Adrenal gland (tissue), 12 donors: ENCODE data around the gene RHOU. TPM values are rescaled to one million over a fixed set of nuclear protein-coding genes. Genes with fewer than 3 reads are reported as not detected.

Experiments
- DNase-seq, 7 donors: peaks; one replicate each; pipeline ENCODE4 v3.0.0-alpha.2; 2019 to 2020
- H3K27ac ChIP-seq, 5 donors: fragments of 200-600 bp; sonication (generic) in 4 of 5; 1 replicate in 3 of 5; 2 replicates in 2 of 5; pipeline versions ENCODE4 v1.5.1 to v1.8.0; 2016 to 2020; ENCODE audit warnings: mild to moderate bottlenecking in 1 of 5
- H3K27me3 ChIP-seq: fragments of 200-600 bp; 2 replicates; pipeline ENCODE4 v1.8.0; 2021
- H3K36me3 ChIP-seq, 2 donors: fragments of 200-600 bp; replicated peaks in 1 of 2; 1 replicate in 1 of 2; 2 replicates in 1 of 2; pipeline versions ENCODE4 v1.5.1 to v1.8.0; 2018 to 2022
- H3K4me1 ChIP-seq, 2 donors: fragments of 200-600 bp; replicated peaks in 1 of 2; 1 replicate in 1 of 2; 2 replicates in 1 of 2; pipeline versions ENCODE4 v1.5.1 to v1.8.0; 2018 to 2021
- H3K4me3 ChIP-seq, 4 donors: fragments of 200-600 bp; sonication (generic) in 3 of 4; one replicate each; pipeline ENCODE4 v1.5.1; 2016 to 2018
- H3K9me3 ChIP-seq, 3 donors: fragments of 200-600 bp; sonication (generic) in 1 of 3; replicated peaks in 1 of 3; 1 replicate in 2 of 3; 2 replicates in 1 of 3; pipeline versions ENCODE4 v1.5.1 to v1.8.0; 2016 to 2021
- POLR2A ChIP-seq, 2 donors: fragments of 450-650 bp; IDR thresholded peaks; one replicate each; pipeline ENCODE4 v1.6.1; 2017; ENCODE audit warnings: antibody characterized with exemption in 2 of 2, mild to moderate bottlenecking in 2 of 2, moderate library complexity in 1 of 2
- WGBS, 4 donors: extraction: QIAGEN DNeasy Blood & Tissue Kit in 2 of 4; methylation state at CpG; one replicate each; pipeline versions ENCODE4 v1.1.5 to v1.1.7; 2013 to 2017; 5-methylcytosine and 5-hydroxymethylcytosine counted together
- intact Hi-C, 2 donors: fragments of 100-400 bp; cut with DNase I; formaldehyde crosslinking; loops; one replicate each; pipeline versions ENCODE4 v1.14.1 to v1.15.0; 2022 to 2023
- polyA plus RNA-seq, 3 donors: library from polyadenylated mRNA; stranded (reverse); fragments of 200-250 nt in 2 of 3; fragments of 350-450 nt in 1 of 3; fragmentation: Illumina TruSeq in 1 of 3; extraction: RNeasy Lipid Tissue Mini Kit (QIAGEN cat#74804) in 1 of 3; gene quantifications; one replicate each; pipeline ENCODE4 v1.2.3, GENCODE V29; 2013 to 2014
- total RNA-seq, 9 donors: library from RNA; depleted of rRNA in 4 of 9; stranded (reverse); fragments of >200 nt in 4 of 9; fragments of 120-200 nt in 1 of 9; fragmentation: NEBNext Ultra II Directional in 1 of 9; extraction: Animal tissue kit (Norgen Biotek cat#: 25700) in 1 of 9; gene quantifications; one replicate each; pipeline versions ENCODE4 v1.1.0 to v1.2.4, GENCODE V29; 2013 to 2023
- TF ChIP-seq, protein P1 (sequence below), 6 experiments: fragments of 450-650 bp in 4 of 6; fragments of 200-600 bp in 2 of 6; sonication (generic) in 1 of 6; IDR thresholded peaks; 1 replicate in 5 of 6; 2 replicates in 1 of 6; pipeline versions ENCODE4 v1.5.1 to v1.8.0; 2016 to 2021; ENCODE audit warnings: antibody characterized with exemption in 6 of 6, mild to moderate bottlenecking in 2 of 6, moderate library complexity in 1 of 6
- donor health status: healthy with polysubstance abuse.
- donor health status: Bipolar disorder and iron deficiency.
- donor health status: DM: yes; HTN: yes; CAD: no.
- donor health status: DM: no; HTN: no; CAD: no.
- donor health status: DM: no; HTN: no; CAD: no.
- donor health status: DM: yes; HTN: yes; CAD: no.

Gene RHOU
- total and polyA plus RNA-seq, 12 donors = 6.1 to 35.1 (median 13.7) TPM

DNA sequence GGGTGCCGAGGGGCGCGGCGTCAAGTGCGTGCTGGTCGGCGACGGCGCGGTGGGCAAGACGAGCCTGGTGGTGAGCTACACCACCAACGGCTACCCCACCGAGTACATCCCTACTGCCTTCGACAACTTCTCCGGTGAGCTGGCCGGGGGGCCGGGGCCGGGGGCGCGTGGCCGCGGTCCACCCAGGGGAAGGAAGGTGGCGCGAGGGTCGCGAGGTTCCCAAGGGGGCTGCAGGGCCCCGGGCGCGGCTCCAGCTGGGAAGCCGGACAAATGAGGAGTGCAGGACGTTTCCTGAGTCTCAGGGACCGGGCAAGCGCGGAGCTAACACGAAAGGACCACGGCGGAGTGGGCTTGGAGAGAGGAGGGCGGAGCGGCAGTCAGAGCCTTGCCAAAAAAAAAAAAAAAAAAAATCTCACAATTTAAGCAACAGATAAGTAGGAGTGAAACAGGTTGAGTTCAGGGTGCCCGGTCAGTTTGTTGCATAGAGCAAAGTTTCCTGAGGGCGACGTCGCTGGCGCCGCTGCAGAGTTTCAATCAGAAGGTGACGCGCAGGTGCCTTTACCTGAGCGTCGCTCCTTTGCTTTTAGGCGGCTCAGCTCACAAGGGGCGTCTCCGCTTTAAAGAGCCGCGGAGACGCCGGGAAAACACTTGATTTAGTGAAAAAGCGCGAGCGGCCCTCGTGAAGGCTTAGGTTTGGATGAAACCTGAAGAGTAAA is 750 bp downstream of the RHOU start:
- Histone ChIP-seq H3K27me3 (no peaks in the 10 kb centered on the region), H3K9me3 (no peaks in the 10 kb centered on the region), H3K27ac (peak overlapping the region in 3 of 5 donors; percentile 76 to 95 (median 87)), H3K36me3 (no peaks in the 10 kb centered on the region), H3K4me3 (peak overlapping the region; percentile 28 to 84 (median 64)), H3K4me1 (peaks cover 9 to 26% of the 10 kb centered on the region in 2 donors)
- DNase-seq = peak; percentile 45 to 67 (median 54)
- intact Hi-C loops = loop anchor here (2.0 to 10.0 kb wide), 3 partner anchors 329 to 491 kb away; no protein-coding TSS in a partner anchor
- peak in 1 of 2 donors; percentile 4 for TF ChIP-seq POLR2A (IDR thresholded peaks at IDR 0.05)
- TF ChIP-seq, protein P1, sequence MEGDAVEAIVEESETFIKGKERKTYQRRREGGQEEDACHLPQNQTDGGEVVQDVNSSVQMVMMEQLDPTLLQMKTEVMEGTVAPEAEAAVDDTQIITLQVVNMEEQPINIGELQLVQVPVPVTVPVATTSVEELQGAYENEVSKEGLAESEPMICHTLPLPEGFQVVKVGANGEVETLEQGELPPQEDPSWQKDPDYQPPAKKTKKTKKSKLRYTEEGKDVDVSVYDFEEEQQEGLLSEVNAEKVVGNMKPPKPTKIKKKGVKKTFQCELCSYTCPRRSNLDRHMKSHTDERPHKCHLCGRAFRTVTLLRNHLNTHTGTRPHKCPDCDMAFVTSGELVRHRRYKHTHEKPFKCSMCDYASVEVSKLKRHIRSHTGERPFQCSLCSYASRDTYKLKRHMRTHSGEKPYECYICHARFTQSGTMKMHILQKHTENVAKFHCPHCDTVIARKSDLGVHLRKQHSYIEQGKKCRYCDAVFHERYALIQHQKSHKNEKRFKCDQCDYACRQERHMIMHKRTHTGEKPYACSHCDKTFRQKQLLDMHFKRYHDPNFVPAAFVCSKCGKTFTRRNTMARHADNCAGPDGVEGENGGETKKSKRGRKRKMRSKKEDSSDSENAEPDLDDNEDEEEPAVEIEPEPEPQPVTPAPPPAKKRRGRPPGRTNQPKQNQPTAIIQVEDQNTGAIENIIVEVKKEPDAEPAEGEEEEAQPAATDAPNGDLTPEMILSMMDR (IDR thresholded peaks at IDR 0.05) = no peak
- WGBS, 4 donors = 1 to 4% (median 1%) methylated on average over 25 to 60 of the region's 60 CpGs

DNA sequence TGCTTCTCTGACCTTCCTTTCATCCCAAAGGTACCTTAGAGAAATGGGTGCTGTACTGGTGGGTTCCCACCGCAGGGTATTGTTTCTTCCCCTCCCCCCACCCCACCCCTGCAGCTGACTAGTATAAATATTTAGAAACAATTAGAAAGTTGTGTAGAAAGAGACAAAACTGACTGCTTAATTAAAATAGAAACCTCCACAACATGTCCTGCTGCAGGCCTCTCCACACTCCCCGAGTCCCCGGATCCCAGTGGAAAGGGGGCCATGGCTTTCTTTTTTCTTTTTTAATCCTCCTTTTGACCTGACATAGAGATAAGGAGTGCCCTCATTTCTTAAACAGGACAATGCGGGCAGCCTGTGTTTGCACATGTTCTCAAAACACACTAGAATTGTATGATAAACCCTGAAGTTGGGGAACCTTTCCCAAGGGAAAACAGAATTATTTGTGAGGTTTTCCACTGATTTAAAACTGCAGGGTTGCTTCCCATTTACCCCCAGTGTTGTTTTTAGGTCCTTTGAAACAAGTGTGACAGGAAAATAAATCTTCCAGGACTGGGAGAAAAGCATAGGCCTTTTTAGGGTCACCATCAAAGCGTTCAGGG is 1.7 kb downstream of the RHOU start:
- Histone ChIP-seq H3K4me3 (peak overlapping the region in 2 of 4 donors; percentile 74 to 84), H3K36me3 (peaks cover 0 to 7% of the 10 kb centered on the region in 2 donors), H3K9me3 (no peaks in the 10 kb centered on the region), H3K4me1 (peaks cover 9 to 26% of the 10 kb centered on the region in 2 donors), H3K27ac (peak overlapping the region in 4 of 5 donors; percentile 8 to 87 (median 65)), H3K27me3 (no peaks in the 10 kb centered on the region)
- DNase-seq = no peak
- 35 to 39% (median 37%) methylated on average over 5 of the region's 5 CpGs for WGBS, 4 donors
- intact Hi-C loops = loop anchor here (5.0 to 10.0 kb wide), 2 partner anchors 328 to 490 kb away; no protein-coding TSS in a partner anchor
- TF ChIP-seq, protein P1 (IDR thresholded peaks at IDR 0.05) = no peak
- TF ChIP-seq POLR2A (IDR thresholded peaks at IDR 0.05) = no peak

DNA sequence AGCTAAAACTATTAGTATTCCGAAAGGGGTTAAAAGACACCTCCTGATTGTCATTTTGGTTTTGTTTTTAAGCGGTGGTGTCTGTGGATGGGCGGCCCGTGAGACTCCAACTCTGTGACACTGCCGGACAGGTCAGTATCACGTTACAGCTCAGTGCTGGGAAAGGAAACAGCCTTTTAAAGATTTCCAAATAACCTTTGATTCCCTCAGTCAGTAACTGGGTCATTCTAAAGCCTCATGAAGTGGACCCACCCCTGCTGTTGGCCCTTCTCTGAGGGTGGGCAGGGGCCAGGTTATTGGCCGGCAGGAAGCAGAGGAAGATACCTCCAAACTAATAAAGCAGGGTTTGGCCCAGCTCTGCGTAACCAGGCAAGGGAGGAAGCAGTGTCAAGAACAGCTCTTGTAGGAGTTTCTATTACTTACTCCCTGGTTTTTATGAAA is 2.3 kb downstream of the RHOU start:
- intact Hi-C loops = loop anchor here (5.0 to 10.0 kb wide), 2 partner anchors 327 to 490 kb away; no protein-coding TSS in a partner anchor
- TF ChIP-seq, protein P1 (IDR thresholded peaks at IDR 0.05) = no peak
- peak in 1 of 2 donors; percentile 31 for TF ChIP-seq POLR2A (IDR thresholded peaks at IDR 0.05)
- no peaks in the 10 kb centered on the region for H3K27me3 ChIP-seq
- peak in 5 of 7 donors; percentile 30 to 66 (median 36) for DNase-seq
- peaks cover 0 to 7% of the 10 kb centered on the region in 2 donors for H3K36me3 ChIP-seq
- H3K4me3 ChIP-seq = peak overlapping the region in 1 of 4 donors; percentile 84
- H3K4me1 ChIP-seq = peaks cover 9 to 26% of the 10 kb centered on the region in 2 donors
- WGBS, 4 donors = 38 to 48% (median 42%) methylated on average over 8 of the region's 8 CpGs
- H3K9me3 ChIP-seq = no peaks in the 10 kb centered on the region
- H3K27ac ChIP-seq = peak overlapping the region in 3 of 5 donors; percentile 26 to 87 (median 54)

DNA sequence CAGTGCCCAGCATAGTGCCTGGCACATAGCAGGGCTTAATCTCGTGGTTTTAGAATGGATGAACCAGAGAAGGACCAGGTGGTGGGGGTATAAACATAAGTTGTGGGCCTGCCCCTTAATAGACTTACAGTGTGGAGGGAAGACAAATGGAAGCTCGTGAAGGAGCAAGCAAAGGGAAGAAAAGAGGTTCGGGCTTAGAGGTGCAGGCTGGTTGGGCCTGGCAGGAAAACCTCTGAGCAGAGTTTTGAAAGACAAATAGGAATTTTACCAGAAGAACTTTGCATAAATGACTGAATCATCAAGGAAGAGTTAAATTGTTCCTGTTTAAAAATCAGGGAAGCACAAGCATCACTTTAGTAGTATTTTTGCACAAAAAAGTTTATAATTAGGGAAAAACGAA is 4.5 kb downstream of the RHOU start:
- Histone ChIP-seq H3K4me1 (peaks cover 9 to 22% of the 10 kb centered on the region in 2 donors), H3K27me3 (no peaks in the 10 kb centered on the region), H3K4me3 (no peak overlapping the region), H3K27ac (peak overlapping the region in 1 of 5 donors; percentile 25), H3K9me3 (no peaks in the 10 kb centered on the region), H3K36me3 (peaks cover 0 to 16% of the 10 kb centered on the region in 2 donors)
- 77 to 89% (median 82%) methylated on average over 4 of the region's 4 CpGs for WGBS, 4 donors
- DNase-seq = no peak
- intact Hi-C loops = loop anchor here (5.0 to 10.0 kb wide), 2 partner anchors 325 to 487 kb away; no protein-coding TSS in a partner anchor
- no peak for TF ChIP-seq POLR2A (IDR thresholded peaks at IDR 0.05)
- TF ChIP-seq, protein P1 (IDR thresholded peaks at IDR 0.05) = no peak
